Gastroesophageal sphincter (tissue), 4 donors: Measurements from ENCODE around the gene POLR2F. TPM values are rescaled to one million over a fixed set of nuclear protein-coding genes. Genes with fewer than 3 reads are reported as not detected.

ENCODE experiments used
- ATAC-seq: fragments of 150-250 bp; one replicate; pipeline ENCODE4 v1.9.1; 2016; ENCODE audit warnings: mild to moderate bottlenecking, moderate library complexity
- H3K27ac ChIP-seq, 4 donors: fragments of 200-600 bp; sonication (generic) in 3 of 4; 1 replicate in 3 of 4; 2 replicates in 1 of 4; pipeline ENCODE4 v1.5.1; 2016 to 2019
- H3K27me3 ChIP-seq: fragments of 200-600 bp; sonication (generic); one replicate; pipeline ENCODE4 v1.5.1; 2019
- H3K36me3 ChIP-seq, 2 donors: fragments of 200-600 bp; sonication (generic); one replicate each; pipeline ENCODE4 v1.5.1; 2019; ENCODE audit warnings: control low read depth in 1 of 2
- H3K4me1 ChIP-seq, 3 donors: fragments of 200-600 bp; sonication (generic); 1 replicate in 2 of 3; 2 replicates in 1 of 3; pipeline ENCODE4 v1.5.1; 2016 to 2019; ENCODE audit warnings: control low read depth in 2 of 3
- H3K4me3 ChIP-seq, 2 donors: fragments of 200-600 bp; sonication (generic); one replicate each; pipeline ENCODE4 v1.5.1; 2019; ENCODE audit warnings: mild to moderate bottlenecking in 1 of 2, moderate library complexity in 1 of 2
- H3K9me3 ChIP-seq, 3 donors: fragments of 200-600 bp; sonication (generic); one replicate each; pipeline ENCODE4 v1.5.1; 2017 to 2019; ENCODE audit warnings: control low read depth in 2 of 3
- CTCF ChIP-seq, 4 experiments: fragments of 200-600 bp in 2 of 4; fragments of 450-650 bp in 2 of 4; sonication (generic) in 1 of 4; IDR thresholded peaks; one replicate each; pipeline ENCODE4 v1.5.1; 2017 to 2019; ENCODE audit warnings: antibody characterized with exemption in 4 of 4, mild to moderate bottlenecking in 2 of 4, moderate library complexity in 2 of 4
- EP300 ChIP-seq: sonication (generic); formaldehyde crosslinking; IDR thresholded peaks from one replicate; pipeline ENCODE4 v1.6.1; 2017; ENCODE audit warnings: antibody characterized with exemption, mild to moderate bottlenecking
- POLR2A ChIP-seq, 2 donors: fragments of 450-650 bp; IDR thresholded peaks; one replicate each; pipeline ENCODE4 v1.6.1; 2017; ENCODE audit warnings: antibody characterized with exemption in 2 of 2, mild to moderate bottlenecking in 2 of 2, moderate library complexity in 1 of 2
- POLR2AphosphoS5 ChIP-seq: sonication (generic); formaldehyde crosslinking; IDR thresholded peaks from one replicate; pipeline ENCODE4 v1.6.1; 2017; ENCODE audit warnings: antibody characterized with exemption
- WGBS, 2 donors: methylation state at CpG; one replicate each; pipeline ENCODE4 v1.1.5; 2018; ENCODE audit warnings: low coverage in 1 of 2; 5-methylcytosine and 5-hydroxymethylcytosine counted together
- total RNA-seq, 4 donors: library from RNA; depleted of rRNA; stranded (reverse); fragments of >200 nt; gene quantifications; one replicate each; pipeline ENCODE4 v1.1.0, GENCODE V29; 2016

The POLR2F gene
- total RNA-seq, 4 donors from 2014 or later, result 41.4 to 79.5 (median 72.0) TPM

- no peaks in the 10 kb centered on the region for H3K9me3 ChIP-seq
- ATAC-seq, result no peak
- TF ChIP-seq CTCF (IDR thresholded peaks at IDR 0.05), result no peak
- no peak for TF ChIP-seq POLR2AphosphoS5
- TF ChIP-seq EP300, result no peak
- no peak for TF ChIP-seq POLR2A (IDR thresholded peaks at IDR 0.05)
- H3K27ac ChIP-seq, result peak overlapping the region in 2 of 4 donors; percentile 16 to 52
- H3K27me3 ChIP-seq, result no peaks in the 10 kb centered on the region
- H3K36me3 ChIP-seq, result peaks cover 0 to 98% of the 10 kb centered on the region in 2 donors
- H3K4me3 ChIP-seq, result no peak overlapping the region
- 82 to 87% methylated on average over 4 to 5 of the region's 5 CpGs for WGBS, 2 donors
- H3K4me1 ChIP-seq, result peaks cover 0 to 26% (median 0%) of the 10 kb centered on the region in 3 donors
Observed at GRCh38 chr22:37920126-37920525, 33.4 kb upstream of the POLR2F start.

DNA sequence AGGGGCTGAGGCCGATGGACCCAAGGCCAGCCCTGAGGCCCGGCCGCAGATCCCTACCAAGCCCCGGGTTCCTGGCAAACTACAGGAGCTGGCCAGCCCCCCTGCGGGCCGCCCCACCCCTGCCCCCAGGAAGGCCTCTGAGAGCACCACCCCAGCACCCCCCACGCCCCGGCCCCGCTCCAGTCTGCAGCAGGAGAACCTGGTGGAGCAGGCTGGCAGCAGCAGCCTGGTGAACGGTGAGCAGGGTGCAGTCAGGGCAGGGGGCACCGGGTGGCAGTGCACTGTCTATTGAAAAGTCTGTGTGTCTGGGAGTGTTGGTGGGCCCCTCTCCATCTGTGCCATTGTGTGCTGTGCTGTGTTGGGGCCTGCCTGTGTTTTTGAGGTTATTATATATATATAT is 31.3 kb upstream of the POLR2F start:
- peak overlapping the region in 2 of 4 donors; percentile 41 to 54 for H3K27ac ChIP-seq
- H3K4me3 ChIP-seq, result no peak overlapping the region
- WGBS, 2 donors, result no CpG with 5 or more reads among the region's 11 CpGs
- H3K4me1 ChIP-seq, result peaks cover 0 to 31% (median 0%) of the 10 kb centered on the region in 3 donors
- no peaks in the 10 kb centered on the region for H3K27me3 ChIP-seq
- H3K36me3 ChIP-seq, result peaks cover 0 to 98% of the 10 kb centered on the region in 2 donors
- H3K9me3 ChIP-seq, result no peaks in the 10 kb centered on the region
- no peak for TF ChIP-seq POLR2A (IDR thresholded peaks at IDR 0.05)
- TF ChIP-seq POLR2AphosphoS5, result no peak
- TF ChIP-seq EP300, result no peak
- TF ChIP-seq CTCF (IDR thresholded peaks at IDR 0.05), result no peak
- ATAC-seq, result no peak

- WGBS, 2 donors, result no CpG with 5 or more reads among the region's 4 CpGs
- ATAC-seq, result no peak
- H3K27ac ChIP-seq, result peak overlapping the region in 2 of 4 donors; percentile 51 to 78
- H3K9me3 ChIP-seq, result no peaks in the 10 kb centered on the region
- no peaks in the 10 kb centered on the region for H3K27me3 ChIP-seq
- peaks cover 0 to 98% of the 10 kb centered on the region in 2 donors for H3K36me3 ChIP-seq
- H3K4me1 ChIP-seq, result peaks cover 0 to 26% (median 0%) of the 10 kb centered on the region in 3 donors
- TF ChIP-seq CTCF (IDR thresholded peaks at IDR 0.05) (no peak), POLR2A (IDR thresholded peaks at IDR 0.05) (no peak), EP300 (no peak), POLR2AphosphoS5 (no peak)
- H3K4me3 ChIP-seq, result no peak overlapping the region
Observed at GRCh38 chr22:37923927-37924326, 29.6 kb upstream of the POLR2F start.

DNA sequence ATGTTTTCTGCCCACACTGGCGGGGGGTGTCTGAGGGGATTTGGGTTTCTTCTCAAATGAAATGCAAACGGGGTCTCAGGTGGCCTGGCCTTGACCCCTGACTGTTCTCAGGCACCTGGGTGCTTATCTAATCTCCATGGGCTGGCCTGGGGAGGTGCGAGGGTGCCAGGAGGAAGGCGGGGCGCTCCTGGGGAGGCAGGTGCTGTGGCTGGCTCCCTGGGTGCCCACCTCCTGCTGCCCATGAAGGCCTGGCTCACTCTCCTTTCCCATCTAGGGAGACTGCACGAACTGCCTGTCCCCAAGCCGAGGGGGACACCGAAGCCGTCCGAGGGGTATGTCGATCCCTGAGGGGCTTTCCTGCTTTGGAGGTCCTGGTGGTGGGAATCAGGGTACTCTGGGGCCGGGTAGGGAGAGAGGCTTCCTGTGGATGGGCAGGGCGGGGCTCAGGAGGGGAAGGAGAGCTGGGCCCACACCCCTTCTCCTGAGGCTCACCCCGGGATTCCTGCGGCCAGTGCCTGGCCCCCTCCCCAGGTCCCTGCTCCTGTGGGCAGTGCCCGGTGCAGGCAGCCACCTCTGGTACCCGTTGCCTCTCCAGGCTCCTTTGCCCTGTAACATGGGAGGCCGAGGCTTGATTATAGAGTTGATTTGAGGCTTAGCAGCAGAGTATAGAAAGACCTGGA is 29.0 kb upstream of the POLR2F start:
- Histone ChIP-seq H3K4me1 (peaks cover 0 to 30% (median 0%) of the 10 kb centered on the region in 3 donors), H3K9me3 (no peaks in the 10 kb centered on the region), H3K27ac (peak overlapping the region in 3 of 4 donors; percentile 51 to 78 (median 54)), H3K27me3 (no peaks in the 10 kb centered on the region), H3K36me3 (peaks cover 0 to 98% of the 10 kb centered on the region in 2 donors), H3K4me3 (no peak overlapping the region)
- TF ChIP-seq CTCF (IDR thresholded peaks at IDR 0.05), result no peak
- no CpG with 5 or more reads among the region's 18 CpGs for WGBS, 2 donors
- no peak for ATAC-seq

DNA sequence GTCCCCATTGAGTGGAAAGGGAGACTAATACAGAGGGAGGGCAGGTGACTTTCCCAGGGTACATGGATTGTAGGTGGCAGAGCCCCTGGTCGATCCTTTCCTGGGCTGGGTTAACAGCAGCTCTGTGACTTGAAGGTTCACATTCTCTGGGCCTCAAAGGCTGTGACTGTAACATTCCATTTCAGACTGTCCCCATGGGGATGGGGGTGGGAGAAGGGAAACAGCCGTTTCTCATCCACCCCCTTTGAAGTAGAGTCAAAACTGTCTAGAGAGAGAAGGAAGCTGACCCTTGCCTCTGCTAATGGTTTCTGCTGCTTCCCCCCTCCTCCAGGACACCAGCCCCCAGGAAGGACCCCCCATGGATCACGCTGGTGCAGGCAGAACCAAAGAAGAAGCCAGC is 28.2 kb upstream of the POLR2F start:
- Histone ChIP-seq H3K27ac (peak overlapping the region in 3 of 4 donors; percentile 51 to 78 (median 54)), H3K4me3 (no peak overlapping the region), H3K4me1 (peaks cover 0 to 38% (median 3%) of the 10 kb centered on the region in 3 donors), H3K9me3 (no peaks in the 10 kb centered on the region), H3K36me3 (peaks cover 0 to 98% of the 10 kb centered on the region in 2 donors), H3K27me3 (no peaks in the 10 kb centered on the region)
- TF ChIP-seq EP300 (no peak), CTCF (IDR thresholded peaks at IDR 0.05) (no peak), POLR2AphosphoS5 (no peak), POLR2A (IDR thresholded peaks at IDR 0.05) (no peak)
- ATAC-seq, result no peak
- WGBS, 2 donors, result 43 to 48% methylated on average over 2 of the region's 3 CpGs
